MM.1S (cell line): ENCODE data around the gene CAMSAP1.

Source experiments
- EZH2 ChIP-seq: fragments of 300-600 bp; sonication (generic); optimal IDR thresholded peaks from 2 replicates; pipeline ENCODE3; 2017; ENCODE audit warnings: low read depth, mild to moderate bottlenecking, antibody characterized with exemption, low read length, mixed read lengths
- TF ChIP-seq, protein P1 (sequence below): fragments of 300-600 bp; sonication (generic); IDR thresholded peaks from 2 replicates; pipeline ENCODE4 v1.5.1; 2016; ENCODE audit warnings: antibody characterized with exemption, low read length, mixed read lengths

- TF ChIP-seq, protein P1, sequence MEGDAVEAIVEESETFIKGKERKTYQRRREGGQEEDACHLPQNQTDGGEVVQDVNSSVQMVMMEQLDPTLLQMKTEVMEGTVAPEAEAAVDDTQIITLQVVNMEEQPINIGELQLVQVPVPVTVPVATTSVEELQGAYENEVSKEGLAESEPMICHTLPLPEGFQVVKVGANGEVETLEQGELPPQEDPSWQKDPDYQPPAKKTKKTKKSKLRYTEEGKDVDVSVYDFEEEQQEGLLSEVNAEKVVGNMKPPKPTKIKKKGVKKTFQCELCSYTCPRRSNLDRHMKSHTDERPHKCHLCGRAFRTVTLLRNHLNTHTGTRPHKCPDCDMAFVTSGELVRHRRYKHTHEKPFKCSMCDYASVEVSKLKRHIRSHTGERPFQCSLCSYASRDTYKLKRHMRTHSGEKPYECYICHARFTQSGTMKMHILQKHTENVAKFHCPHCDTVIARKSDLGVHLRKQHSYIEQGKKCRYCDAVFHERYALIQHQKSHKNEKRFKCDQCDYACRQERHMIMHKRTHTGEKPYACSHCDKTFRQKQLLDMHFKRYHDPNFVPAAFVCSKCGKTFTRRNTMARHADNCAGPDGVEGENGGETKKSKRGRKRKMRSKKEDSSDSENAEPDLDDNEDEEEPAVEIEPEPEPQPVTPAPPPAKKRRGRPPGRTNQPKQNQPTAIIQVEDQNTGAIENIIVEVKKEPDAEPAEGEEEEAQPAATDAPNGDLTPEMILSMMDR = no peak
- no peak for TF ChIP-seq EZH2
Observed at GRCh38 chr9:135887585-135888050, 19.7 kb downstream of the CAMSAP1 start.
